Stimulated activated CD4-positive, alpha-beta T cell treated with anti-CD3 and anti-CD28 coated beads, Interleukin-15, amount 100 ng/mL, for 24 hours (primary cell): ENCODE results near the gene MPC2.
"Not testable (repeated sequence)": the region's sequence is repeated elsewhere in the genome, so short reads cannot be mapped to it uniquely, and the experiment has no call there.

Experiments
- DNase-seq: peaks from one replicate; pipeline ENCODE4 v3.0.0-alpha.2; 2020

MPC2 gene

GRCh38 chr1:167904652-167905130 lies 32.2 kb downstream of the MPC2 start:
- no peak for DNase-seq

DNA sequence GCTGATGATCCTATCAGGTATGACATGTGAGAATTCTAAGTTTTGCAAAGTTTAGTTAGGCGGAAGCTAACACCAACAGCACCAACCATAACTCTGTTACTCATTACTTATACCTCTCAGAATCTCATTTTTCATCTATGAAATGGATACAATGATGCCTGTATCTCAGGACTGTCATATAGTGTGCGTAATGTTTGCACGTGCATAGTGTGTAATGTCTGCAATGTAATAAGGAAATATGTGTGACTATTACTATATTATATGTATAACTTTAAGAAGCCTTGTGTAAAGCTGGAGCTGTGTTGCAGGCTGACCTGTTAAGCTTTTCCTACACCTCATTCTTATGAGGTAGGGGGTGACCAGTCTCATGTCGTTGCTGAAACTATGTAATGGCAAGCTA lies 36.0 kb downstream of the MPC2 start:
- DNase-seq: no peak

DNA sequence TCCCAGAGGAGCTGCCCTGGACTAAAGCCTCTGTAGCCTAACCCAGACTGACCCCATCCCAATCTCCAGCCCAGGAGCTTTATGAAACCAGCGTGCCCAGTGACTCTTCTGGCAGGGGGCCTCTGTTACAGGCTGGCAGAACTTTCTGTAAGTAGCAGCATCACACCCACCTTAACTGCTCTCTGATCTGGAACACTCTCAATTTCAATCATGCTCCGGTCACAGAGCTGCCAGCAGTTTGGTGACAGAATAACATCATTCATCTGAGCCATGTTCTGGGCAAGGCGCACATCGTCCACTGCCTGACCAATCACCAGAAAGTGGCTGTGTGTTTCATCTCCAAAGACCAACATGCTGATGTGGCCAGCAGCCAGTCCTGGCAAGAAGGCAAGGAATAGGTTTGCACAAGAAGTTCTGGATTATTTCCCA lies 37.6 kb downstream of the MPC2 start:
- DNase-seq: no peak

DNA sequence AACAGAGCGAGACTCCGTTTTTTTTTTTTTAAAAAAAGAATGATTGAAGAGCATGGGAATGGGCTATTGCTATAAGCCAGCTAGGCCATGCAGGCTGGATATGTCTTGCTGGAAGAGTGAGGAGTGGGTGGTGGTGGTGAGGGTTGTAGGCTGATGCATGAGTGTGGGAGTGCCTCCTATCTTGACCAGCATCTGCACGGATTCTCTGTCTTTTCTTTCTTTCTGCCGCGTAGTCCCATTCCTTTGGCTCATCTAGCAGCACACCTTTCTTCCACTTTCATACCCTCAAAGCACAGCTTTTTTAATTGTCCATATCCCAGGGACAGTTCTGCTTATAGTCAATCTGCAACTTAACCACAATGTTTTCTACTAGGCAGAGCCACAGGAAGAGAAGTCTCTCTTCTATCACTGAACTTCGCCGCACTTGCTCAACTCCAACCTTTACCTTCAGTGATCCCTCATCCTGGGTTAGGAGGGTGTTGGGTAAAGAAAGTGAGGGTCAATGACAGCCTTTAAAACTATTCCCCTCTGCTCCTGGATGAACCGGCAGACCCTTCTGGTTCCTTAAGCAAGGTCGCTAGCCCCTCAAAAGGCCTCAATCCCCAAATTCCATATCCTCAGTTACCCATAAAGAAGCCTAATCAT lies 38.2 kb downstream of the MPC2 start:
- no peak for DNase-seq

- DNase-seq: no peak
Measured at GRCh38 chr1:167893798-167894197, 43.1 kb downstream of the MPC2 start.

DNA sequence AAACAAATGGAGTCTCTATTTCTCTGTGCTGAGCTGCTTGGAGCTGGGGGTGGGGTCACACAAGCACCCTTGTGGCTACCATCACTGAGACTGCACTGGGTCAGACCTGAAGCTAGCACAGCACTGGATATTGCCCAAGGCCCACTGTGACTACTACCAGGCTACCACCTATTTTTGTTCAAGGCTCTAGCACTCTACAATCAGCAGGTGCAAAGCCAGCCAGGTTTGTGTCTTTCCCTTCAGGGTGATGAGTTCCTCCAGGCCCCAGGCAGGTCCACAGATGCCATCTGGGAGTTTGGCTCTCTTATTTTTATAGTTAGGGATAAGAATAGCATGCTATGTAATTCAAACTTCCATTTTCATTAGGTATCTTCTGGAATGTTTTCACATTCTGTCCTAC lies 46.5 kb downstream of the MPC2 start:
- DNase-seq: no peak

DNA sequence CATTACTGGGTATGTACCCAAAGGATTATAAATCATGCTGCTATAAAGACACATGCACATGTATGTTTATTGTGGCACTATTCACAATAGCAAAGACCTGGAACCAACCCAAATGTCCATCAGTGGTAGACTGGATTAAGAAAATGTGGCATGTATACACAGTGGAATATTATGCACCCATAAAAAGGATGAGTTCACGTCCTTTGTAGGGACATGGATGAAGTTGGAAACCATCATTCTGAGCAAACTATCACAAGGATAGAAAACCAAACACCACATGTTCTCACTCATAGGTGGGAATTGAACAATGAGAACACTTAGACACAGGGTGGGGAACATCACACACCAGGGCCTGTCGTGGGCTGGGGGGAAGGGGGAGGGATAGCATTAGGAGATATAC lies 49.7 kb downstream of the MPC2 start:
- DNase-seq: not testable (repeated sequence)

DNA sequence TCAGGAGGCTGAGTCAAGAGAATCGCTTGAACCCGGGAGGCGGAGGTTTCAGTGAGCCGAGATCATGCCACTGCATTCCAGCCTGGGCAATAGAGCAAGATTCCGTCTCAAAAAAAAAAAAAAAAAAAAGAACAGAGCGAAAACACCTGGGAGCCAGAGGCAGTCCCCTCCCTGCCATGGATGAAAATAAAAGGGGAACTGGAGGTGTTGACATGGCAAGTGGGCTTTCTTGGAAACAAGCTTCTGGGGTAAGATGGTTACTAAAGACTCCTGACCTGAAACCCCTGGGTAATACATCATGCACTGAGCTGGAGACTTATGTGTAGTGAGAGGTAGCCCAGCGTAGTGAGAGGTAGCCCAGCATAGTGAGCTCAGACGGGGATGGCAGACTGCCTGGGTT lies 54.5 kb downstream of the MPC2 start:
- DNase-seq: no peak

DNA sequence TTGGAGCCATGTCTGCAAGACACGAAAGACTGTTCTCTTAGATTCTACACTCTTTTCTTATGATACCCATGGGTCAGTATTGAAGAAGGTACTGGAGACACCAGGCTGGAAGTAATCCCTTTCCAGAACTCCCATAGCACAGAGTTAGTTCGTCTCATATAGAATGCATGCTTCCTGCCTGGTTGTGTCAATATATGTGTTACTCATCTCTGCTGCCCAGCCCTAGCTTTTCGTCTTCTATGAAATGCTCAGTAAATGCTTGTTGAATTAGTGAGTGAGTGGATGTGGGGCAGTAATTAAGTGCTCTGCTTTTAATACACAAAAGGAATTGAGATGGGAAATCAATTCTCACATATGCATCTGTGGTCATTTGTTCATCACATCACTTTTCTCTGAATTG lies 55.1 kb downstream of the MPC2 start:
- DNase-seq: no peak

DNA sequence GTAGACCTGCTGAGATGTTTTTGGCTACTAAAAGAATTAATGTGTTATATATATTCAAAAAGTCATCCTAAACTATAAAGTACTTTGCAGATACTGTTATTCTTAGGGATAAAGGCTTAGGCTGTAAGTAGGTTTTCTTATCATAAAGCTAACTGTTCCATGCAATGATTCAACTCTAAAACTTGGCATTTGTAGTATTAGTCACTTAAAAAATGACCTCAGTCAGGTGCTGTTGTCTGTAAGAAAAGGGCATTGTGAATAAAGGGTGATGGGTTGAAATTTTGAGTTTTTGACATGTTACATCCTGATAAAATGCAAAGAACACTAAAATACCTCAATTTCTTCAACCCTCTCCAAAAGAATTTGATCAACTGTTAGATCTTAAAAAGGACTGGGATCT lies 55.8 kb downstream of the MPC2 start:
- DNase-seq: no peak

DNA sequence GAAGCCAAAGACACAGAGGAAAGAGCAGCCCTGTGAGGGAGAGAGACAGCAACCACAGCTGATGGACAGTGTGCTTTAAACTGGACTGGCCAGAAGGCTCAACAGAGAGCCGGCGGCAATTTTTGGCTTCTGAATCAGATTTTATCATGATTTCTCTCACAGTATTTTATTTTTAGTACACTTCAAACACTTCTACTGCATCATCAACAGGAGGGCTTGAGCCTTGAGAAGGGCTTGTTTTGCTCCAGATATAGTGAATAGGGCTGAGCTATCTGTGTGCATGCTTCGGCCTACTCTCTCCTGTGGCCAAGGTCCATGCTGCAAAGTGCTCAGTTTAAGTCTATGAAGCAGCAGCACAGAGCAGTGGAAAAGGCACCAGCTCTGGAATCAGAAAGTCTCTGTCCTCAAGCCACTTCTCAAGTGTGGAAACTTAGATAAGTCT lies 56.3 kb downstream of the MPC2 start:
- DNase-seq: no peak

DNA sequence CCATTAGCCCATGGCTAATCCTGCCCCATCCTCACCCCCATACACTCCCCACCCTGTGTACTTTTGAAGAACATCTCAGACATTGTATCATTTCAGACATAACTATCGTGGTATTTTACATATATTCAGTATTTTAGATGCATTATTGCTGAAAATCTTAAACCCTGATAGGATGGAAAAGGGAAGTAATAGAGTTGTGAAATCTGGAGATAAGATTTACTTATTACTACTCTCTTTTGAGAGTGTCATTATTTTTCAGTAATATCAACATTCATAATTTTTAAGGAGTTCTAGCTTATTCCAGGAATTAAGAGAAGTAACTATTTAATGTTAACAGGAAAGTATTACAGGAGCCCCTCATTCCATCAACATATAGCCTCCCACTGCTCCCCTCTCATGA lies 57.4 kb downstream of the MPC2 start:
- no peak for DNase-seq

- no peak for DNase-seq
Measured at GRCh38 chr1:167878372-167879160, 58.3 kb downstream of the MPC2 start.

DNA sequence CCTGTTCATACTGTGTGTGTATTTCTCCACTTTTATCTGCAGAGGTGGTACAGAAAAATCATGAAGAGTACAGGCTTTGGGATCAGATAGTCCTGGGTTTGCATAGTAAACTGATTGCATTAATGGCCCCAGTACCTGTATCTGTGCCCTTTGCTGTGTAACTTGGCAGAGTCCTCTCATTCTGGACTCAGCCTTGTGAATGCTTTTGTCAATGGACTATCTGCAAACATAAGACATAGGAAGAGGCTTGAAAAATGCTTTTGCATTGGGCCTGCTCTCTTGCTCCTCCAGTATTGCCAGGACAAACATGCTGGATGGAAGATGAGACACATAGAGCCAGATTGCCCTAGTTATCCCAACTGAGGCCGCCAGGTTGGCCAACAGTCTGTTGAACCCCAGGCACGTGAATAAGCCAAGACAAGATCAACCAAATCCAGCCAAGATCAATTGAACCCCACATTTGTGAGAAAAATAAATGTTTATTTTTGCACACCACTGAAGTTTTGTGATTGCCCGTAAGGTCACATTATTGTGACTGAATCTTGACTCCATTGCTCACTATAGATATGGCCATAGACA lies 60.2 kb downstream of the MPC2 start:
- no peak for DNase-seq

DNA sequence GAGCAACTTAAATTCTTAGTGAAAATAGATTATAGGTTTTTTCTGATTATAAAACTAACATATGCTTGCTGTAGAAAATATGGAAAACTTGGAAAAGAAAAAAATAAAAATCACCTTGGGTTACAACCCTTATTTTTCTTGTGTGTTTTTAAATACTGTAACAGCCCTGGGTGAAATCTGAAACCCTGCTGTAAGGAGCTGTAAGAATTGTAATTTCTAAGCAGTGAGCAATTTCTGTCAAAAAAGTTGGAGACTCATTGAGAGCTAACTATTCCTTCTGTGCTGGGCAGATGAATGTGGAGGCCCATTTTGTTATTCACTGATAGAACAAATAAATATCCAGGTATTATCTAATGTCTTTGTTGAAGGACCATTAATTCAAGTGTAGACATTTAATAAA lies 65.5 kb downstream of the MPC2 start:
- no peak for DNase-seq

GRCh38 chr1:167869157-167870001 lies 67.5 kb downstream of the MPC2 start:
- not testable (repeated sequence) for DNase-seq

- DNase-seq: not testable (repeated sequence)
Measured at GRCh38 chr1:167866739-167867414, 70.0 kb downstream of the MPC2 start.
